Testis (tissue), 3 donors: ENCODE results near the gene TMED3. TPM values are rescaled to one million over a fixed set of nuclear protein-coding genes. Genes with fewer than 3 reads are reported as not detected.

ENCODE experiments used
- DNase-seq: peaks from one replicate; pipeline ENCODE4 v3.0.0-alpha.2; 2019
- H3K27ac ChIP-seq, 2 donors: fragments of 200-600 bp; sonication (generic); one replicate each; pipeline ENCODE4 v1.5.1; 2019
- H3K27me3 ChIP-seq: fragments of 200-600 bp; sonication (generic); one replicate; pipeline ENCODE4 v1.5.1; 2019
- H3K36me3 ChIP-seq: fragments of 200-600 bp; sonication (generic); one replicate; pipeline ENCODE4 v1.5.1; 2017; ENCODE audit warnings: low read depth; ENCODE audit errors: missing control alignments
- H3K4me1 ChIP-seq: fragments of 200-600 bp; sonication (generic); one replicate; pipeline ENCODE4 v1.5.1; 2019
- H3K4me3 ChIP-seq, 2 donors: fragments of 200-600 bp; sonication (generic); one replicate each; pipeline ENCODE4 v1.5.1; 2017 to 2019
- H3K9me3 ChIP-seq: fragments of 200-600 bp; sonication (generic); one replicate; pipeline ENCODE4 v1.5.1; 2017
- POLR2A ChIP-seq: fragments of 450-650 bp; IDR thresholded peaks from one replicate; pipeline ENCODE4 v1.6.1; 2017; ENCODE audit warnings: antibody characterized with exemption, mild to moderate bottlenecking, moderate library complexity
- WGBS, 2 donors: methylation state at CpG; one replicate each; pipeline ENCODE4 v1.1.5; 2018; 5-methylcytosine and 5-hydroxymethylcytosine counted together
- intact Hi-C: fragments of 100-400 bp; cut with DNase I; formaldehyde crosslinking; loops from one replicate; pipeline ENCODE4 v1.15.1; 2023; ENCODE audit warnings: low total_unique reads
- polyA plus RNA-seq: library from polyadenylated mRNA; stranded (reverse); fragments of 350-450 nt; fragmentation: Illumina TruSeq; extraction: RNeasy Lipid Tissue Mini Kit (QIAGEN cat#74804); gene quantifications from one replicate; pipeline ENCODE4 v1.2.3, GENCODE V29; 2014; ENCODE audit warnings: low read depth, low replicate concordance; ENCODE audit not compliant: insufficient read depth
- total RNA-seq, 2 donors: library from RNA; depleted of rRNA; stranded (reverse); fragments of >200 nt; gene quantifications; one replicate each; pipeline ENCODE4 v1.2.3, GENCODE V29; 2016
- TF ChIP-seq, protein P1 (sequence below), 3 experiments: fragments of 450-650 bp in 2 of 3; fragments of 200-600 bp in 1 of 3; sonication (generic) in 1 of 3; IDR thresholded peaks; one replicate each; pipeline ENCODE4 v1.5.1; 2016 to 2019; ENCODE audit warnings: antibody characterized with exemption in 3 of 3, mild to moderate bottlenecking in 2 of 3, moderate library complexity in 1 of 3

TMED3 gene
- total and polyA plus RNA-seq, 3 donors from 2014 or later = 88.6 to 127 (median 94.0) TPM

DNA sequence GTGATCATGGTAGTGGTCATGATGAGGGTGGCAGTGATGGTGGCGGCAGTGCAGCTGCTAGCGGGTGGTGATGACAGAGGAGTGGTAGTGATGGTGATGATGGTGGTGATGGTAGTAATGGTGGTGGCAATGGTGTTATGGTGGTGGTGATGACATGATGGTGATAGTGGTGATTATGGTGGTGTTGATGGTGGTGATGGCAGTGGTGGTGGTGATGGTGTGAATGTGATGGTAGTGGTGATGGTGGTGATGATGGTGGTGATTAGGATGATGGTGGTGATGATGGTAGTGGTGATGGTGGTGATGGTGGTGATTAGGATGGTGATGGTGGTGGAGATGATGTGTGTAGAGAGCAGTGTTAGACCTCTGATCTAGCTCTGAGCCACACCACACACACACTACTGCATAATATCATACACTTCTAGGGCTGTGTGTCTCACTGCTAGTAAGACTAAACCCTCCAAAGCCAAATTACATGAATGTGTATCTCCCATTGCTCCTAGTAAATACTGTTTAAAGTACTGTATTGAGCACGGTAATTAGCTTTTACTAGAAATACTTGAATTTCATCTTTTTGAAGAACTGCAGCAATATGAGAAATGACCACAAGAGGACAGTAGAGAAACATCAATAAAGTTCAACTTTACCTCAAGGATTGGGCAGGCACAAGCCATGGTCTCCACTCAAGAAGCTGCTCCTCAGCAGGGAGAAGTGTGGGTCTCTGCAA is 28.8 kb downstream of the TMED3 start:
- TF ChIP-seq POLR2A = no peak
- TF ChIP-seq, protein P1, sequence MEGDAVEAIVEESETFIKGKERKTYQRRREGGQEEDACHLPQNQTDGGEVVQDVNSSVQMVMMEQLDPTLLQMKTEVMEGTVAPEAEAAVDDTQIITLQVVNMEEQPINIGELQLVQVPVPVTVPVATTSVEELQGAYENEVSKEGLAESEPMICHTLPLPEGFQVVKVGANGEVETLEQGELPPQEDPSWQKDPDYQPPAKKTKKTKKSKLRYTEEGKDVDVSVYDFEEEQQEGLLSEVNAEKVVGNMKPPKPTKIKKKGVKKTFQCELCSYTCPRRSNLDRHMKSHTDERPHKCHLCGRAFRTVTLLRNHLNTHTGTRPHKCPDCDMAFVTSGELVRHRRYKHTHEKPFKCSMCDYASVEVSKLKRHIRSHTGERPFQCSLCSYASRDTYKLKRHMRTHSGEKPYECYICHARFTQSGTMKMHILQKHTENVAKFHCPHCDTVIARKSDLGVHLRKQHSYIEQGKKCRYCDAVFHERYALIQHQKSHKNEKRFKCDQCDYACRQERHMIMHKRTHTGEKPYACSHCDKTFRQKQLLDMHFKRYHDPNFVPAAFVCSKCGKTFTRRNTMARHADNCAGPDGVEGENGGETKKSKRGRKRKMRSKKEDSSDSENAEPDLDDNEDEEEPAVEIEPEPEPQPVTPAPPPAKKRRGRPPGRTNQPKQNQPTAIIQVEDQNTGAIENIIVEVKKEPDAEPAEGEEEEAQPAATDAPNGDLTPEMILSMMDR (IDR thresholded peaks at IDR 0.05) = peak; percentile 67 to 82 (median 72)
- peak; percentile 32 for DNase-seq

DNA sequence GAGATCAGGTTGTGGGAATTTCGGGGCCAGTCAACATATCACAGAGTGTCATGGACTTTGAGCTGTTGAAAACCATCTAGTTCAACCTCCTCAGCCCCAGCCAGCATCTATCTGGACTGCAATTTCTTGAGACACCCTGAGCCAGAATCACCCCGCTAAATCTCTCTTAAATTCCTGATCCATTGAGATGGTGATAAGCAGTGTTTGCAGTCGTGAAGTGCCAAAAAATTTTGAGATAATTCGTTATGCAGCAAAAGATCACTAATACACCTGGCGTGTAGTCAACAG is 29.3 kb downstream of the TMED3 start:
- Histone ChIP-seq H3K4me1 (no peaks in the 10 kb centered on the region), H3K27ac (no peak overlapping the region), H3K9me3 (no peaks in the 10 kb centered on the region), H3K27me3 (no peaks in the 10 kb centered on the region), H3K36me3 (no peaks in the 10 kb centered on the region), H3K4me3 (no peak overlapping the region)
- 65 to 74% methylated on average over 5 of the region's 5 CpGs for WGBS, 2 donors
- DNase-seq = no peak
- intact Hi-C loops = loop anchor here (10.0 kb wide), 1 partner anchor 55 kb away; the partner anchor contains the start of gene ANKRD34C
- TF ChIP-seq, protein P1 (IDR thresholded peaks at IDR 0.05) = no peak
- no peak for TF ChIP-seq POLR2A

More for the DNA sequence above, 28.8 kb downstream of the TMED3 start:
- Histone ChIP-seq H3K4me1 (no peaks in the 10 kb centered on the region), H3K27me3 (no peaks in the 10 kb centered on the region), H3K9me3 (no peaks in the 10 kb centered on the region), H3K27ac (no peak overlapping the region), H3K36me3 (no peaks in the 10 kb centered on the region), H3K4me3 (no peak overlapping the region)
- intact Hi-C loops = loop anchor here (10.0 kb wide), 1 partner anchor 55 kb away; the partner anchor contains the start of gene ANKRD34C
- WGBS, 2 donors = 77 to 90% methylated on average over 3 of the region's 3 CpGs

DNA sequence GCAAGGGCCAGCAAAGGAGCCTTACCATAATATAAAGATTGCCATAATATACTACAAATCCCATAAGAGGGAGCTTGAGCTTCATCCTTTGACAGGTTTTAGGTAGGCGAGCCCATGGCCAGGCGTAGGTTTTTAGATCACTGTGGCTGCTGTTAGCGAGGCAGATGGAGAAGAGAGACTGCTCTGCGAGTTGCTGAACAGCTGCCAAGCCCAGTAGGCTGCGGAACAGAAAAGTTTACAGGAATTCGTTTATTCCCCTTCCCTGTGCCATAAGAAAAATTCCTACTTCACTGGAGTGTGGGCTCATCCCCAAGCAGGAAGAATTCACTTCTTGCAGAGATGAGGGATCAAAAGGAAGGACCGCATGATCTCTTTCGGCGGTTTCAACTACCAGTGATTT is 30.5 kb downstream of the TMED3 start:
- no peak for DNase-seq
- Histone ChIP-seq H3K4me3 (no peak overlapping the region), H3K27me3 (no peaks in the 10 kb centered on the region), H3K27ac (no peak overlapping the region), H3K36me3 (no peaks in the 10 kb centered on the region), H3K9me3 (no peaks in the 10 kb centered on the region), H3K4me1 (no peaks in the 10 kb centered on the region)
- TF ChIP-seq, protein P1 (IDR thresholded peaks at IDR 0.05) = no peak
- no peak for TF ChIP-seq POLR2A
- intact Hi-C loops = loop anchor here (10.0 kb wide), 1 partner anchor 57 kb away; the partner anchor contains the start of gene ANKRD34C
- WGBS, 2 donors = 45 to 57% methylated on average over 9 of the region's 9 CpGs

DNA sequence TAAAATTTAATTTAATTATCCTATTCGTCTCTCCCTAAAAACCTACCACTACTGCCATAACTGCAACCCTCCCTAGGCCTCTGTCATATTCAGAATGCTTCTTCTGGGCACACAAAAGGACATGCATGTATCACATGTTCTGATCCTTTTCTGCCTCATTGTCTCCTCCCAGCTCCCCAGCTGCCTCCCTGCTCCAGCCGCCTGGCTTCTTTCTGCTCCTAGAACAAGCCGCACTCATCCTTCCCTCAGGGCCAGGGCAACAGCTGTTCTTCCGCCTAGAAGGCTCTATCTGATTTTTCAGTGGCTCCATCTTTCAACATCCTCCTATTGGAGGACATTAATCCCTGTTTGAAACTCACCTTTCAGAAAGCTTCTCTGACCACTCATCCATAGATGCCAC is 38.6 kb downstream of the TMED3 start:
- no peaks in the 10 kb centered on the region for H3K27me3 ChIP-seq
- intact Hi-C loops = loop anchor here (10.0 kb wide), 1 partner anchor 65 kb away; the partner anchor contains the start of gene ANKRD34C
- no peak for DNase-seq
- H3K9me3 ChIP-seq = no peaks in the 10 kb centered on the region
- H3K27ac ChIP-seq = no peak overlapping the region
- WGBS, 2 donors = 84 to 87% methylated on average over 4 of the region's 4 CpGs
- no peaks in the 10 kb centered on the region for H3K36me3 ChIP-seq
- no peaks in the 10 kb centered on the region for H3K4me1 ChIP-seq
- TF ChIP-seq, protein P1 (IDR thresholded peaks at IDR 0.05) = no peak
- no peak for TF ChIP-seq POLR2A
- H3K4me3 ChIP-seq = no peak overlapping the region

DNA sequence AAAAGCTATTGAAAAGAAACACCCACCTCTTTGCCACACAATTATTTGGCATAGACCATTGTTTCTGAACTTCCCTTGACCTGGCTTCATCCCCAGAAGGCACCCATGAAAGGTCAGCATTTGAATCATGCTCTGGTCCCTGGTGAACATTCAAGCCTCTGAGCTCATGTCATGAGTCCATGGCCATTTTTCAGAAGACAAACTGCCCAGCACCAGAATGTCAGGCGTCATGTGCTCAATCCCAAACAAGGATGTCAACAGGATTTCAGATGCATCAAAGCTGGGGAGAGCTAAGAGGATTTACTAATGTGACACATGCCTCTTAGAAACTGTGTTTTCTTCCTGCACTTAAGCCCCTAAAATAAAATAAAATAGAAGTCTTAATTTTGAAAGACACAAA is 41.3 kb downstream of the TMED3 start:
- Histone ChIP-seq H3K27ac (no peak overlapping the region), H3K36me3 (no peaks in the 10 kb centered on the region), H3K9me3 (no peaks in the 10 kb centered on the region), H3K27me3 (no peaks in the 10 kb centered on the region), H3K4me3 (no peak overlapping the region), H3K4me1 (no peaks in the 10 kb centered on the region)
- DNase-seq = no peak
- WGBS, 2 donors = 88 to 92% methylated on average over 1 of the region's 1 CpG
- TF ChIP-seq POLR2A = no peak
- TF ChIP-seq, protein P1 (IDR thresholded peaks at IDR 0.05) = no peak
- intact Hi-C loops = no loop called here
